Muscle of leg (tissue), 11 donors: ENCODE results near the gene AKIRIN2. TPM values are rescaled to one million over a fixed set of nuclear protein-coding genes. Genes with fewer than 3 reads are reported as not detected.

Source experiments
- DNase-seq: peaks from one replicate; pipeline ENCODE4 v3.0.0; 2013
- H3K27ac ChIP-seq: one replicate; pipeline ENCODE4 v1.5.1; 2013; ENCODE audit warnings: mild to moderate bottlenecking, low read length, control low read depth
- H3K27me3 ChIP-seq: one replicate; pipeline ENCODE4 v1.6.1; 2013; ENCODE audit warnings: low read length; ENCODE audit not compliant: control insufficient read depth, insufficient read depth
- H3K36me3 ChIP-seq: one replicate; pipeline ENCODE4 v1.6.1; 2013; ENCODE audit warnings: low read length; ENCODE audit not compliant: control insufficient read depth, insufficient read depth
- H3K4me1 ChIP-seq: one replicate; pipeline ENCODE4 v1.6.1; 2013; ENCODE audit warnings: low read length; ENCODE audit not compliant: control insufficient read depth, insufficient read depth
- H3K4me3 ChIP-seq: one replicate; pipeline ENCODE4 v1.5.1; 2013; ENCODE audit warnings: low read length, control low read depth
- H3K9me3 ChIP-seq: replicated peaks from 2 replicates; pipeline ENCODE4 v1.6.1; 2013; ENCODE audit warnings: low read depth, low read length; ENCODE audit not compliant: control insufficient read depth
- WGBS: methylation state at CpG from one replicate; pipeline ENCODE4 v1.1.5; 2013; ENCODE audit warnings: missing lambda C conversion rate; ENCODE audit not compliant: insufficient coverage; 5-methylcytosine and 5-hydroxymethylcytosine counted together
- polyA plus RNA-seq, 8 donors: library from polyadenylated mRNA; unstranded; fragments of 120-200 nt; gene quantifications; one replicate each; pipeline versions ENCODE4 v1.2.1 to v1.2.3, GENCODE V29; 2013; ENCODE audit warnings: inconsistent platforms in 1 of 8, low replicate concordance in 1 of 8; ENCODE audit not compliant: insufficient read length in 8 of 8, insufficient read depth in 1 of 8
- total RNA-seq: library from RNA; stranded (reverse); fragments of 120-200 nt; gene quantifications from one replicate; pipeline ENCODE4 v1.2.4, GENCODE V29; 2013

Gene AKIRIN2
- total and polyA plus RNA-seq, 9 donors = 13.0 to 52.2 (median 41.9) TPM

GRCh38 chr6:87630746-87631145 is 71.3 kb downstream of the AKIRIN2 start:
- no CpG with 5 or more reads among the region's 1 CpG for WGBS
- Histone ChIP-seq H3K27ac (no peak overlapping the region), H3K4me1 (no peaks in the 10 kb centered on the region), H3K9me3 (no peaks in the 10 kb centered on the region), H3K27me3 (no peaks in the 10 kb centered on the region), H3K36me3 (peaks cover 2% of the 10 kb centered on the region), H3K4me3 (no peak overlapping the region)
- DNase-seq = no peak

- Histone ChIP-seq H3K27ac (no peak overlapping the region), H3K36me3 (peaks cover 4% of the 10 kb centered on the region), H3K4me3 (no peak overlapping the region), H3K9me3 (no peaks in the 10 kb centered on the region), H3K27me3 (no peaks in the 10 kb centered on the region), H3K4me1 (no peaks in the 10 kb centered on the region)
- DNase-seq = no peak
Measured at GRCh38 chr6:87628881-87629280, 73.2 kb downstream of the AKIRIN2 start.

- Histone ChIP-seq H3K4me1 (no peaks in the 10 kb centered on the region), H3K36me3 (peaks cover 4% of the 10 kb centered on the region), H3K9me3 (no peaks in the 10 kb centered on the region), H3K27ac (no peak overlapping the region), H3K4me3 (no peak overlapping the region), H3K27me3 (no peaks in the 10 kb centered on the region)
- DNase-seq = no peak
- no CpG with 5 or more reads among the region's 2 CpGs for WGBS
Measured at GRCh38 chr6:87628424-87628823, 73.6 kb downstream of the AKIRIN2 start.

Other genes with a start within 250 kb of the AKIRIN2 start
- 15.0 TPM for gene SLC35A1, start 229.3 kb downstream of the AKIRIN2 start, total RNA-seq
- 10 to 100 TPM; 16.6 to 22.3 (median 18.4) TPM for gene SLC35A1, start 229.3 kb downstream of the AKIRIN2 start, polyA plus RNA-seq
- 51.1 TPM for gene RARS2, start 112.2 kb downstream of the AKIRIN2 start, total RNA-seq
- gene RARS2, start 112.2 kb downstream of the AKIRIN2 start, polyA plus RNA-seq = 10 to 100 TPM; 38.7 to 51.6 (median 42.6) TPM
- 29.1 TPM for gene ORC3, start 112.1 kb downstream of the AKIRIN2 start, total RNA-seq
- gene ORC3, start 112.1 kb downstream of the AKIRIN2 start, polyA plus RNA-seq = 10 to 100 TPM; 20.2 to 26.5 (median 23.7) TPM